Mucosa of rectum (tissue), 2 donors: Measurements from ENCODE around the gene IRF7.

Experiments
- H3K27ac ChIP-seq, 2 donors: one replicate each; pipeline ENCODE4 v1.7.0; 2013; ENCODE audit warnings: inconsistent platforms in 2 of 2, low read depth in 2 of 2, low read length in 2 of 2
- H3K27me3 ChIP-seq, 2 donors: one replicate each; pipeline ENCODE4 v1.7.0; 2013; ENCODE audit warnings: low read length in 2 of 2; ENCODE audit not compliant: control insufficient read depth in 2 of 2, insufficient read depth in 2 of 2
- H3K36me3 ChIP-seq, 2 donors: one replicate each; pipeline ENCODE4 v1.7.0; 2013; ENCODE audit warnings: low read length in 2 of 2; ENCODE audit not compliant: control insufficient read depth in 2 of 2, insufficient read depth in 2 of 2
- H3K4me1 ChIP-seq, 2 donors: one replicate each; pipeline ENCODE4 v1.7.0; 2013; ENCODE audit warnings: low read length in 2 of 2, mild to moderate bottlenecking in 1 of 2; ENCODE audit not compliant: control insufficient read depth in 2 of 2, insufficient read depth in 2 of 2
- H3K4me3 ChIP-seq, 2 donors: one replicate each; pipeline ENCODE4 v1.7.0; 2013; ENCODE audit warnings: low read length in 2 of 2
- H3K9ac ChIP-seq, 2 donors: one replicate each; pipeline ENCODE4 v1.7.0; 2013; ENCODE audit warnings: low read length in 2 of 2, low read depth in 1 of 2, mild to moderate bottlenecking in 1 of 2
- H3K9me3 ChIP-seq, 2 donors: one replicate each; pipeline ENCODE4 v1.7.0; 2013; ENCODE audit warnings: low read length in 2 of 2; ENCODE audit not compliant: control insufficient read depth in 2 of 2
- donor health status: healthy.
- donor health status: Normal muscosa, but diverticular disease.

Gene IRF7

DNA sequence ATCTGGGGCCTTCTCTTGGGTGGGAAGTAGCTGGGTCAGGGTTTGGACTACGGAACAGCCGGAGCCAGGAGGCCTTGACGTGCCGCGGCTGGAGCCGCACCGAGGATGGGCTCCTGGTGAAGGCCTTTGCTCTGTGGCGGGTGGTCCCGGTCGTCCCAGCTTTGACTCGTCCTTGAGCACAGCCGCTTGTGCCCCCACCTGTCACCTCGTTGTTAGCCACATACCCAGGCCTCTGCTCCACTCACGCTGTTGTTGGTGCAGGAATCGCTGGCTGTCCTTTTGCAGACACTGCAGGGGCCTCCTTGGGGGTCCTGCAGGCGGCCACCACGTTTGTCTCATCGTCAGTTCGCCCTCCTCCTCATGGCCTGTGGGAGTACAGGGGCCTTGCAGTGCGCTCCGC, 22.4 kb downstream of the IRF7 start:
- no peaks in the 10 kb centered on the region for H3K27me3 ChIP-seq
- H3K36me3 ChIP-seq: peaks cover 61 to 75% of the 10 kb centered on the region in 2 donors
- H3K9ac ChIP-seq: no peak overlapping the region
- no peaks in the 10 kb centered on the region for H3K4me1 ChIP-seq
- no peak overlapping the region for H3K27ac ChIP-seq
- no peak overlapping the region for H3K4me3 ChIP-seq
- no peaks in the 10 kb centered on the region for H3K9me3 ChIP-seq

DNA sequence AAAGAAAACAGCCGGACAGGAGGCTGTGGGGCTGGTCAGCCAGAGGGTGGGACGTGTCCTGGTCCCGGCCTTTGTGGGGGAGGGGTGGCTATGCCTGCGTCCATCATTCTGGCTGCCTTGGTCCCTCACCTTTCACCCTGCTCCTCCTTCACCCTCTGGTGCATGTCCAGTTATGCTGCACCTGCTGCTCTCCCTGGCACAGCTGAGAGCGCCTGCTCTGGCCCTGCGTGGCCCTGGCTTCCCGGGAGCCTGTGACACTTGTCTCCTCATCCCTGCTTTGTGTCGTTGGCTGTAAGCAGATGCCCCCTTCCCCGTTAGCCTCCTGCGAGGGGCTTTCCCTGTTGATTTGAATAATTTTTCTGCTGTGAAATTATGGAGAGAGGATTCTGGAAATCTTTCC, 22.8 kb downstream of the IRF7 start:
- Histone ChIP-seq H3K9ac (no peak overlapping the region), H3K9me3 (no peaks in the 10 kb centered on the region), H3K4me1 (no peaks in the 10 kb centered on the region), H3K27ac (no peak overlapping the region), H3K4me3 (no peak overlapping the region), H3K27me3 (no peaks in the 10 kb centered on the region), H3K36me3 (peaks cover 59 to 74% of the 10 kb centered on the region in 2 donors)

DNA sequence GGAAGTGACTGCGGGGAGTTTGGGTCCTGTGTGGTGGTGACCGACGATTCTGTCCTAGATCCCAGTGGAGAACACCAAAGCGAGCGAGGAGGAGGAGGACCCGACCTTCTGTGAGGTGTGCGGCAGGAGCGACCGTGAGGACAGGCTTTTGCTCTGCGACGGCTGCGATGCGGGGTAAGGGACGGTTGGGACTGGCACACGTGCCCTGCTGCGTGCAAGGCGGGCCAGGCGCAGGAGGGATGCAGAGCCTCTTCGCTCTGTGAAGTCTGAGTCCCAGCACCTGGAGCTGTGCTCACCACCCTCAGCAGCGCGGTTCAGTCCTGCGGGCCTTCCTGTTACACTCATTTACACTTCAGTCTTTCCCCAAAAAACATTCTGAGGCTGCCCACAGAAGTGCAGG, 23.2 kb downstream of the IRF7 start:
- no peak overlapping the region for H3K27ac ChIP-seq
- no peaks in the 10 kb centered on the region for H3K27me3 ChIP-seq
- H3K36me3 ChIP-seq: peaks cover 59 to 73% of the 10 kb centered on the region in 2 donors

DNA sequence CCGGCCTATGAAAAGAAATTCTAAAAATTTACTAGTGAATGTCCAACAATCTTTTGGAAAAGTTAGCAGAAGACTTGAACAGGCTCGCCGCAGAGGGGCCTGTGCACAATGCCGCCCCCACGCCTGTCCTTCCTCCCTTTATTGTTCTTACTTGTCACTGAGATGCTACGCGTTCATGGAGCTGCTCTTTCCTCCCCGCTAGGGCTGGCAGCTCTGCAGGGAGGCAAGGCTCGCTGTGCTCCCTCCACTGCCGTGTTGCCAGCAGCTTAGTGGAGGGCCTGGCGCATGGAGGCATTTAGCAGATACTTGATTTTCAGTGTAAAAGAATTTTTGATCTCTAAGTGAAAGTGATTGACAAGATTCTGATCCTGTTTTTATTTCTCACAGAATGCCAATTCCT, 24.8 kb downstream of the IRF7 start:
- H3K9ac ChIP-seq: no peak overlapping the region

More for the DNA sequence above, 23.2 kb downstream of the IRF7 start:
- Histone ChIP-seq H3K4me3 (no peak overlapping the region), H3K9me3 (no peaks in the 10 kb centered on the region), H3K4me1 (no peaks in the 10 kb centered on the region), H3K9ac (no peak overlapping the region)

DNA sequence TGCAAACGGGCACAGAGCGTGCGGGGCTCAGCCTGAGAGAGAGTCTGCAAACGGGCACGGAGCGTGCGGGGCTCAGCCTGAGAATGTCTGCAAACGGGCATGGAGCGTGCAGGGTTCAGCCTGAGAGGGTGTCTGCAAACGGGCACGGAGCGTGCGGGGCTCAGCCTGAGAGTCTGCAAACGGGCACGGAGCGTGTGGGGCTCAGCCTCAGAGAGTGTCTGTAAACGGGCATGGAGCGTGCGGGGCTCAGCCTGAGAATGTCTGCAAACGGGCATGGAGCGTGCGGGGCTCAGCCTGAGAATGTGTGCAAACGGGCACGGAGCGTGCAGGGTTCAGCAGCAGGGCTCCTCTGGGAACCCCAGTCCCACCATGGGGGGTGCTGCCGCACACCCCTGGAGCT, 26.0 kb downstream of the IRF7 start:
- Histone ChIP-seq H3K9ac (no peak overlapping the region), H3K9me3 (no peaks in the 10 kb centered on the region), H3K27me3 (no peaks in the 10 kb centered on the region), H3K27ac (no peak overlapping the region), H3K4me3 (no peak overlapping the region), H3K36me3 (peaks cover 58 to 71% of the 10 kb centered on the region in 2 donors), H3K4me1 (no peaks in the 10 kb centered on the region)

More for the DNA sequence above, 24.8 kb downstream of the IRF7 start:
- H3K36me3 ChIP-seq: peaks cover 59 to 74% of the 10 kb centered on the region in 2 donors
- no peak overlapping the region for H3K27ac ChIP-seq
- no peak overlapping the region for H3K4me3 ChIP-seq
- no peaks in the 10 kb centered on the region for H3K9me3 ChIP-seq
- no peaks in the 10 kb centered on the region for H3K4me1 ChIP-seq
- no peaks in the 10 kb centered on the region for H3K27me3 ChIP-seq

DNA sequence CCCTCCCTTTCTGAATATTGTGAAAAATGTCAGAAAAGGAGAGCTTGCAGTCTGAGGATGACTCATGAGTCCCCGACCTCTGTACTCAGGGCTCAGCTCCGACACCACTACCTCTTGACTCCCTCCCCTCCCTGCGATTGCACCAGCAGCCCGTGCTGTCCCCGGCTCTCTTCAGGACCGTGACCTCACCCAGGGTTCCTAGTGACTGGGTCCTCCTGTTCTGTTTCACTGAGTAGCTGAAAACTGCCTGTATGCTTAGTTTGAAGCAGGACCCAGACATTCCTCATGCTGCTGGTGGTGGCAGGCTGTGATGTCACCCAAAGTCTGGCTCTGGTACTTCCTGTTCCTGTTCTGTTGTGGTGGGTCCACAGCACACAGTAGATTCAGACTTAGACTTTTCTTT, 27.8 kb downstream of the IRF7 start:
- Histone ChIP-seq H3K27ac (peak overlapping the region in 1 of 2 donors; percentile 31), H3K4me1 (no peaks in the 10 kb centered on the region), H3K27me3 (no peaks in the 10 kb centered on the region), H3K36me3 (peaks cover 56 to 66% of the 10 kb centered on the region in 2 donors), H3K9me3 (no peaks in the 10 kb centered on the region), H3K9ac (no peak overlapping the region), H3K4me3 (no peak overlapping the region)

DNA sequence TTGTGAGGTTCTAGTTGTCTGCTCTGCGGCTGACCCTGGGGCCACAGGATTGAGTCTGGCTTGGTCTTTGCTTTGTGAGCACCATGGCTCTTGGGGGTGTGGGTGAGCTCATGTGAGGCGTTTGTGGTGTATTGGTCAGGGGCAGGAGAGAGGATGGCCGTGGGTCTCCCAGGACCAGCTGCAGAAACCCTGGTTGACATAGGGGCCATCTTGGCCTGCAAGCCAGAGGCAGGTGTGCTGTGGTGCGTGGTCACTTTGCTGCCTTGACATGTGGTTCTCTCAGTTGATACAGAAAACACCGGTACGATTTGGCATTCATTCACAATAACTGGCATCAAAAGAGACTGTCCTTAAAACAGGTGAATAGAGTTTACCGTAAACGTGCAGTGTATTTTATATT, 28.2 kb downstream of the IRF7 start:
- Histone ChIP-seq H3K4me1 (no peaks in the 10 kb centered on the region), H3K27me3 (no peaks in the 10 kb centered on the region), H3K9me3 (no peaks in the 10 kb centered on the region), H3K4me3 (no peak overlapping the region), H3K36me3 (peaks cover 51 to 62% of the 10 kb centered on the region in 2 donors), H3K27ac (no peak overlapping the region), H3K9ac (no peak overlapping the region)

DNA sequence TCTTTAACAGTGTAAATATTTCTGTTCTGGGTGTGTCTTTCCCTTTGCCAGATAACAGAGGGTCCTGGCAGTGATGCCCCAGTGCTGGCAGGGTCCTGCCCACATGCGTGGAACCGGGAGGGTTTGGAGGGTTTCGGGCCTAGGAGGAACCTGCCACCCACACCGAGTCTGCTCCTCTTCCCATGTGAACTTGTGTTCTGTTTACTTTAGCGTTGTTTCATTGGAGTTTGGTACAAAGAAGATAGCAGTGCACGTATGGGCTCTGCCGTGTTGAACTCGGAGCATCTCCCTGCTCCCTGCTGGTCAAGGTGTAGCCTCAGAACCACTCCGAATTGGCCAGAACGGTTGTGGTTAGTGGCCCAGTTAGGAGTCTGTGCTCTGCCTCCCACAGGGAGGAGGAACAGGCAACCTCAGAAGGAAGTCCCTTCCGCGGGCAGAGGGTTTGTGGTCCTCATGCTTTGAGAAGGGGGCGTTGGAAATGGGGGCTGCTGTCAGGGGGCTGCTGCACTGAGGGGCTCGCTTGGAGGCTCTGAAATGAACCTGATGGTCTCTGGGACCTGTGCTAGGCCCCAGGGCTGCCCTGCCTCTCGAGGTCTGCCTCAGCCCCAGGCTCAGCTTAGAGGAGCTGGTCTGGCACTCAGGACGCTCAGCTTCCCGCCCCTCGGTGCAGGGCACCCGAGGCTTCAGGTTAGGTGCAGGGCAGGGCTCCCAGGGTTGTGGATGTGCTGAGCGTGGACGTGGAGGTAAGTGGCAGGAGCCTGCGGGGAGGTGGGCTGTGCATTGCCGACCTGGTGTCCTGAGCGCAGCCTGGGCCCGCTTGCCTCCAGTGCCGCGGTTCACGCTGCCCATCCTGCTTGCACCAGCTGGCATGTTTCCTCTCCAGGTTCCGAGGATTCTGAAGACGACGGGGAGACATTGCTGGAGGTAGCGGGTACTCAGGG, 29.1 kb downstream of the IRF7 start:
- H3K27me3 ChIP-seq: no peaks in the 10 kb centered on the region
- H3K4me1 ChIP-seq: no peaks in the 10 kb centered on the region
- H3K9me3 ChIP-seq: no peaks in the 10 kb centered on the region
- H3K27ac ChIP-seq: no peak overlapping the region
- H3K36me3 ChIP-seq: peaks cover 50 to 63% of the 10 kb centered on the region in 2 donors
- no peak overlapping the region for H3K9ac ChIP-seq
- H3K4me3 ChIP-seq: no peak overlapping the region

DNA sequence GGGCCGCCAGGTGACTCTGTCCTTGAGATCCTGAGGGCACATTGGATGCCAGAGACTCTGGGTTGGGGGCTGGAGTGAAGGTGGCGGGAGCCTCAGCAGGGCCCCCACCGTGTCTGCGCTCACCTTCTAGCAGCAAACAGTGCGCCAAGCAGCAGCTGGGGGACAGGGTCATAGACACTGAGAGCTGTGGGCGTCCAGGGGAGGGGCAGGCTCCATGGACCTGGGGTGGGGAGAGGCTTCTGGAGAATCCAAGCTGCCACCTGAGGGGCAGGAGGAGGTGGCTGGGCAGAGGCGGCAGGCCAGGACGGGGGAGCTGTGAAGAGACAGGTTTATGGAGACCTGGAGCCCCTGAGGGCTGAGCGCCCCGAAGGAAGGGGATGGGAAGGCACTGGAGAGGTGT, 31.5 kb downstream of the IRF7 start:
- Histone ChIP-seq H3K27ac (no peak overlapping the region), H3K36me3 (peaks cover 40 to 45% of the 10 kb centered on the region in 2 donors), H3K4me1 (peaks cover 1 to 2% of the 10 kb centered on the region in 2 donors), H3K27me3 (no peaks in the 10 kb centered on the region), H3K4me3 (no peak overlapping the region), H3K9me3 (no peaks in the 10 kb centered on the region), H3K9ac (no peak overlapping the region)

DNA sequence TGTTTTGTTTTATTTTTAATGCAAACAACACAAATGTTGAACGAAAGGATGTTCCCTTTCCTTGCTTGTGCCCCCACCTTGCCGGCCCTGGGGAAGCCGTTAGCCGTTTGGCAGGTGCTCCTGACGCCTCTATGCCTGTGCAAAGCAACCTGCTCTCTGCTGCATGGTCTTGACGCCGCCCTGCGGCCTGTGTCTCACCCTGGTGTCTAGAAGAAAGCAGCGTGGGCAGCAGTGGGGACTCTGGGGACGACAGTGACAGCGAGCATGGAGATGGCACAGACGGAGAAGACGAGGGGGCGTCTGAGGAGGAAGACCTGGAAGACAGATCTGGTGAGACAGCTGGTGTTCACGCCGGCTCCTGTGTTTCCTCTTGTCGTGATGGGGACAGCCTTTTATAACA, 34.0 kb downstream of the IRF7 start:
- H3K4me3 ChIP-seq: no peak overlapping the region
- no peak overlapping the region for H3K27ac ChIP-seq
- no peaks in the 10 kb centered on the region for H3K9me3 ChIP-seq
- H3K4me1 ChIP-seq: peaks cover 18 to 20% of the 10 kb centered on the region in 2 donors
- H3K9ac ChIP-seq: no peak overlapping the region
- peaks cover 23 to 29% of the 10 kb centered on the region in 2 donors for H3K36me3 ChIP-seq
- no peaks in the 10 kb centered on the region for H3K27me3 ChIP-seq
